Loucy (cell line): ENCODE data around the gene TOGARAM2.

ENCODE experiments used
- H2AFZ ChIP-seq: fragments of 200-600 bp; sonication (generic); 2 replicates; pipeline ENCODE4 v1.6.0; 2016; ENCODE audit warnings: antibody characterized with exemption, mild to moderate bottlenecking, low read length, moderate library complexity
- H3F3A ChIP-seq: fragments of 200-600 bp; 2 replicates; pipeline ENCODE4 v1.6.0; 2016; ENCODE audit warnings: antibody characterized with exemption, low read depth, mild to moderate bottlenecking
- H3K27me3 ChIP-seq: fragments of 200-600 bp; sonication (generic); 2 replicates; pipeline ENCODE4 v1.6.1; 2014; ENCODE audit warnings: low read length, mild to moderate bottlenecking; ENCODE audit not compliant: insufficient read depth, poor library complexity, severe bottlenecking
- H3K36me3 ChIP-seq: fragments of 200-600 bp; sonication (generic); 2 replicates; pipeline ENCODE4 v1.6.1; 2016; ENCODE audit warnings: low read length; ENCODE audit not compliant: insufficient read depth
- H3K4me1 ChIP-seq: fragments of 200-600 bp; sonication (generic); 2 replicates; pipeline ENCODE4 v1.5.1; 2014; ENCODE audit warnings: low read length, mild to moderate bottlenecking; ENCODE audit not compliant: insufficient read depth, poor library complexity, severe bottlenecking
- H3K4me2 ChIP-seq: fragments of 200-600 bp; sonication (generic); 2 replicates; pipeline ENCODE4 v1.6.0; 2014; ENCODE audit warnings: antibody characterized with exemption, low read length, low read depth, mild to moderate bottlenecking; ENCODE audit not compliant: poor library complexity, severe bottlenecking
- H3K4me3 ChIP-seq: fragments of 200-600 bp; sonication (generic); 2 replicates; pipeline ENCODE4 v1.5.1; 2014; ENCODE audit warnings: low read length, mild to moderate bottlenecking, mixed read lengths; ENCODE audit not compliant: poor library complexity, severe bottlenecking
- H3K79me2 ChIP-seq: fragments of 200-600 bp; sonication (generic); 2 replicates; pipeline ENCODE4 v1.6.1; 2014; ENCODE audit warnings: low read length; ENCODE audit not compliant: insufficient read depth
- H3K9ac ChIP-seq: fragments of 200-600 bp; sonication (generic); 2 replicates; pipeline ENCODE4 v1.6.0; 2014; ENCODE audit warnings: mild to moderate bottlenecking, low read depth, low read length, moderate library complexity; ENCODE audit not compliant: poor library complexity, severe bottlenecking
- H3K9me2 ChIP-seq: fragments of 200-600 bp; sonication (generic); replicated peaks from 2 replicates; pipeline ENCODE4 v1.6.1; 2016; ENCODE audit warnings: low read depth, low read length, mixed read lengths
- H3K9me3 ChIP-seq: fragments of 200-600 bp; sonication (generic); 2 replicates; pipeline ENCODE4 v1.6.1; 2014; ENCODE audit warnings: mild to moderate bottlenecking, antibody characterized with exemption, low read length, low read depth; ENCODE audit not compliant: insufficient read depth
- H4K20me1 ChIP-seq: fragments of 200-600 bp; sonication (generic); 2 replicates; pipeline ENCODE4 v1.6.0; 2014; ENCODE audit warnings: antibody characterized with exemption, low read length, mild to moderate bottlenecking; ENCODE audit not compliant: insufficient read depth, poor library complexity, severe bottlenecking
- CTCF ChIP-seq: fragments of 200-600 bp; sonication (generic); conservative IDR thresholded peaks from 2 replicates; pipeline ENCODE4 v1.5.1; 2014; ENCODE audit warnings: mild to moderate bottlenecking, antibody characterized with exemption, low read length
- EZH2phosphoT487 ChIP-seq: fragments of 200-600 bp; IDR thresholded peaks from 2 replicates; pipeline ENCODE4 v1.6.1; 2018; ENCODE audit warnings: antibody characterized with exemption, mild to moderate bottlenecking, moderate library complexity, borderline replicate concordance

The TOGARAM2 gene

DNA sequence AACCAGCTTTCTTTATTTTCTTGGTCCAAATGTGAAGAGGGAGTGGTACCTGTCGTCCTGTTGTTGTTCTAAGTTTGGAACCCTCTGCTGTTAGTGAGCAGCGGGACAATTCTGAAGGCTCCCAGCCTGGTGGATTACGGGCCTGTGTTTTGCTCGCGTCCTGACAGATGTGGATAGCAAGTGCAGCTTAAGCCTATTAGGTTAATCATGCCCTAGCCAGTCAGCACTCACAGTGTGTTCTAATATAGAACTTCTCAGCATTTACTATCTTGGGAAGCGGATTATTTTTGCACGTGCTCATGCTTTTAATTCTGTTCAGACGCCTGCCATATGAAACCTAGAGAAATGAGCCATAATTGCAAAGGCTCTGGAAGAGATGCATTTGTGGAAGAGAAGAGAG, 93.3 kb downstream of the TOGARAM2 start, which contains the start of gene PCARE:
Gene PCARE (minus strand): TSS at position 113 of the 400 bp plus-strand sequence. CDS start 262 bp downstream, outside the sequence.
- Histone ChIP-seq H3K9me3 (no peaks in the 10 kb centered on the region), H2AFZ (no peak within 1 kb of the TSS), H3K4me2 (no peak within 1 kb of the TSS), H3K9me2 (no peaks in the 10 kb centered on the region), H3K79me2 (no peaks in the 10 kb centered on the region), H4K20me1 (no peaks in the 10 kb centered on the region), H3K36me3 (no peaks in the 10 kb centered on the region), H3K4me1 (no peaks in the 10 kb centered on the region), H3F3A (no peaks in the 10 kb centered on the region), H3K9ac (no peak within 1 kb of the TSS), H3K4me3 (no peak within 1 kb of the TSS), H3K27me3 (no peaks in the 10 kb centered on the region)
- TF ChIP-seq CTCF (no peak), EZH2phosphoT487 (no peak)

DNA sequence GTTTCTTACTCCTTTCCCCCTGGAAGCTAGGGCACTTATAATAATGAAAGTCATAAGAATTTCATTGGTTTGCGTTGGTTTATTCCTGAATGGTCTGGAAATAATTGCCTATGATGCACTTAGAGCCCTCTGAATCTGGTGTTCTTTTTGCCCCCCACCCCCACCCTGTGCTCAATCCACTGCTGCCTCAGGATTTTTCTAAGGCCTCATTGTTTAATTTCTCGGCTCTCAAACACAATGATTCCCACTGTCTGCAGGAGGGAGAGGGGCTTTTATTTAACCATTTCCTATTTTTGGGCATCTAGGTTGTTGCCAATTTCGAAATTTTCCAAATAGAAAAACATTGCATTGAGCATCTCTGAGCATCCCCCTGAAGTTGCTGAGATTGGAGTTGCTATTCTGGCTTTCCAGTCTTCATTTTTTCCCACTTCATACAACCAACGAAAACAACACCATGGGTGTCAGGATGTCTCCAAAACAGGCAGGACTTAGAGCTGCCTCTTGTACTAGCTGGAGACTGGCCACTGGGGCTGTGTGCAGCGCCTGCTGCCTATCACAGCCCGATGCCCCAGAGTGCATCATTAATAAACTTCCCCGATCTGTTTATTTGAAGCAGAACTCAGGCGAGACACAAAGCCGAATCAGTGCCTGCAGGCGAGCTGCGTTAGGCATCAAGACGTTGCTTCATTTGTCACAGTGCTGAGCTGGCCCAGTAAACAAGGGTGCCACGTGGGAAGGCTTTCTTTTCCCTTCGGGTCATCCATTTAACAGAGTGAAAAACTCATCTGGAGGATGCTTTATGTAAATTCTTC, 95.0 kb downstream of the TOGARAM2 start:
- Histone ChIP-seq H3K4me2 (no peak overlapping the region), H2AFZ (no peak overlapping the region), H3F3A (no peaks in the 10 kb centered on the region), H3K9ac (no peak overlapping the region), H3K9me2 (no peaks in the 10 kb centered on the region), H3K27me3 (no peaks in the 10 kb centered on the region), H3K4me1 (no peaks in the 10 kb centered on the region), H4K20me1 (no peaks in the 10 kb centered on the region), H3K9me3 (no peaks in the 10 kb centered on the region; the same call in 1 of the 2 replicates), H3K36me3 (no peaks in the 10 kb centered on the region), H3K79me2 (no peaks in the 10 kb centered on the region), H3K4me3 (no peak overlapping the region)
- TF ChIP-seq EZH2phosphoT487 (no peak), CTCF (no peak)

DNA sequence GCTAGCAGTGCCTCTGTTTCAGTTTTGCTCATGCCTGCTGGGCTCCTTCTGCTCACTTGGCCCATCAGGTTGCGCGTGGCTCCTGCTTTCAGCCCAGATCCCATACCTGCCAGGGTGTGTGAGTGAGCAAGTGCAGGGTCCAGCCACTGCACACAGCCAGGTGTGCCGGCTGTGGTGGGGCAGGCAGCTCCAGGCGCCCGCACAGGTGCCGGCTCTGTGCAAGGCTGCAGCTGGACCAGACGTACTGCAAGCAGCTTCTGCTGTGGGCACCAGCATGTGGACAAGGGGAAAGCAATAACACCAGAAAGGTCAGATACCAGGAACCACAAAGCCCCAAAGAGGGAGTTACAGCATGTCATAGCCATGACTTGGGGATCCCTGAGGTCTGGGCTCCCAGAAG, 98.8 kb downstream of the TOGARAM2 start:
- H3K9ac ChIP-seq: no peak overlapping the region
- no peaks in the 10 kb centered on the region for H3K9me2 ChIP-seq
- H3K4me1 ChIP-seq: no peaks in the 10 kb centered on the region
- H3K27me3 ChIP-seq: no peaks in the 10 kb centered on the region
- H3K4me2 ChIP-seq: no peak overlapping the region
- H4K20me1 ChIP-seq: no peaks in the 10 kb centered on the region
- TF ChIP-seq CTCF (no peak), EZH2phosphoT487 (no peak)
- H3K36me3 ChIP-seq: no peaks in the 10 kb centered on the region
- H3K9me3 ChIP-seq: no peaks in the 10 kb centered on the region; the same call in 1 of the 2 replicates
- H3K79me2 ChIP-seq: no peaks in the 10 kb centered on the region
- H3F3A ChIP-seq: no peaks in the 10 kb centered on the region
- no peak overlapping the region for H3K4me3 ChIP-seq
- no peak overlapping the region for H2AFZ ChIP-seq
